ENCODE data around the gene PCSK4.

PCSK4 gene

GRCh38 chr19:1472231-1473084, 17.7 kb downstream of the PCSK4 start:
- no peak for DNase-seq (ENCODE audit: extremely low read depth in 1 of 2, low read depth in 1 of 2)

GRCh38 chr19:1471515-1472160, 18.5 kb downstream of the PCSK4 start:
- DNase-seq (ENCODE audit: extremely low read depth in 1 of 2, low read depth in 1 of 2): no peak

GRCh38 chr19:1471010-1471514, 19.1 kb downstream of the PCSK4 start:
- no peak for DNase-seq (ENCODE audit: extremely low read depth in 1 of 2, low read depth in 1 of 2)

GRCh38 chr19:1470305-1471009, 19.7 kb downstream of the PCSK4 start:
- DNase-seq (ENCODE audit: extremely low read depth in 1 of 2, low read depth in 1 of 2): peak in 1 of 2 donors; percentile 52

GRCh38 chr19:1470055-1470304, 20.2 kb downstream of the PCSK4 start:
- DNase-seq (ENCODE audit: extremely low read depth in 1 of 2, low read depth in 1 of 2): no peak

GRCh38 chr19:1469255-1470054, 20.7 kb downstream of the PCSK4 start:
- no peak for DNase-seq (ENCODE audit: extremely low read depth in 1 of 2, low read depth in 1 of 2)

GRCh38 chr19:1468821-1469254, 21.3 kb downstream of the PCSK4 start:
- no peak for DNase-seq (ENCODE audit: extremely low read depth in 1 of 2, low read depth in 1 of 2)

- no peak for DNase-seq (ENCODE audit: extremely low read depth in 1 of 2, low read depth in 1 of 2)
Observed at GRCh38 chr19:1468274-1468820, 21.8 kb downstream of the PCSK4 start.

- no peak for DNase-seq (ENCODE audit: extremely low read depth in 1 of 2, low read depth in 1 of 2)
Observed at GRCh38 chr19:1467490-1468273, 22.5 kb downstream of the PCSK4 start.

GRCh38 chr19:1467215-1467489, 23.0 kb downstream of the PCSK4 start:
- DNase-seq (ENCODE audit: extremely low read depth in 1 of 2, low read depth in 1 of 2): no peak

GRCh38 chr19:1466461-1467214, 23.5 kb downstream of the PCSK4 start:
- no peak for DNase-seq (ENCODE audit: extremely low read depth in 1 of 2, low read depth in 1 of 2)

- DNase-seq (ENCODE audit: extremely low read depth in 1 of 2, low read depth in 1 of 2): no peak
Observed at GRCh38 chr19:1466018-1466460, 24.1 kb downstream of the PCSK4 start.

- no peak for DNase-seq (ENCODE audit: extremely low read depth in 1 of 2, low read depth in 1 of 2)
Observed at GRCh38 chr19:1465191-1466016, 24.7 kb downstream of the PCSK4 start.

GRCh38 chr19:1461862-1462261, 28.3 kb downstream of the PCSK4 start:
- no peak for DNase-seq (ENCODE audit: extremely low read depth in 1 of 2, low read depth in 1 of 2)

GRCh38 chr19:1460033-1460995, 29.8 kb downstream of the PCSK4 start:
- no peak for DNase-seq (ENCODE audit: extremely low read depth in 1 of 2, low read depth in 1 of 2)

- no peak for DNase-seq (ENCODE audit: extremely low read depth in 1 of 2, low read depth in 1 of 2)
Observed at GRCh38 chr19:1459479-1459878, 30.7 kb downstream of the PCSK4 start.

GRCh38 chr19:1457892-1458291, 32.3 kb downstream of the PCSK4 start:
- no peak for DNase-seq (ENCODE audit: extremely low read depth in 1 of 2, low read depth in 1 of 2)

All from activated CD8-positive, alpha-beta memory T cell treated with anti-CD3 and anti-CD28 coated beads for 1 hour (primary cell).